H9 (cell line): ENCODE measurements around the gene SERPINA9. TPM values are rescaled to one million over a fixed set of nuclear protein-coding genes. Genes with fewer than 3 reads are reported as not detected.

ENCODE experiments used
- DNase-seq: peaks from one replicate; pipeline ENCODE4 v3.0.0-alpha.2; 2017
- H2AFZ ChIP-seq: one replicate; pipeline ENCODE4 v1.6.1; 2013; ENCODE audit warnings: mild to moderate bottlenecking, low read length, control low read depth, moderate library complexity
- H2AK5ac ChIP-seq: 2 replicates; pipeline ENCODE4 v1.6.1; 2013; ENCODE audit warnings: low read length, control low read depth, mixed read lengths; ENCODE audit not compliant: insufficient read length
- H2BK120ac ChIP-seq: one replicate; pipeline ENCODE4 v1.6.1; 2013; ENCODE audit warnings: low read depth, mild to moderate bottlenecking, low read length, control low read depth, inconsistent platforms; ENCODE audit not compliant: poor library complexity, severe bottlenecking
- H2BK12ac ChIP-seq: 2 replicates; pipeline ENCODE4 v1.6.1; 2013; ENCODE audit warnings: low read length, control low read depth, mixed read lengths, low read depth; ENCODE audit not compliant: insufficient read length
- H2BK15ac ChIP-seq: 2 replicates; pipeline ENCODE4 v1.6.1; 2013; ENCODE audit warnings: low read depth, low read length, control low read depth
- H2BK20ac ChIP-seq: one replicate; pipeline ENCODE4 v1.6.1; 2013; ENCODE audit warnings: low read depth, mild to moderate bottlenecking, low read length, control low read depth, inconsistent platforms; ENCODE audit not compliant: poor library complexity, severe bottlenecking
- H2BK5ac ChIP-seq: 2 replicates; pipeline ENCODE4 v1.6.1; 2013; ENCODE audit warnings: low read length, control low read depth, mixed read lengths; ENCODE audit not compliant: insufficient read length
- H3K14ac ChIP-seq: 2 replicates; pipeline ENCODE4 v1.6.1; 2013; ENCODE audit warnings: low read length, control low read depth; ENCODE audit not compliant: insufficient read depth
- H3K18ac ChIP-seq: 2 replicates; pipeline ENCODE4 v1.6.1; 2013; ENCODE audit warnings: low read depth, mild to moderate bottlenecking, mixed read lengths, low read length, control low read depth; ENCODE audit not compliant: insufficient read length
- H3K23ac ChIP-seq: 2 replicates; pipeline ENCODE4 v1.6.1; 2013; ENCODE audit warnings: low read length, control low read depth, mixed read lengths, low read depth; ENCODE audit not compliant: insufficient read length
- H3K23me2 ChIP-seq: 2 replicates; pipeline ENCODE4 v1.6.1; 2013; ENCODE audit warnings: low read depth, mild to moderate bottlenecking, mixed read lengths, low read length, control low read depth; ENCODE audit not compliant: insufficient read length, poor library complexity, severe bottlenecking
- H3K27ac ChIP-seq: 2 replicates; pipeline ENCODE4 v1.5.1; 2013; ENCODE audit warnings: low read length, control low read depth, mixed read lengths, low read depth; ENCODE audit not compliant: insufficient read length
- H3K27me3 ChIP-seq: 2 replicates; pipeline ENCODE4 v1.6.1; 2013; ENCODE audit warnings: low read length, control low read depth, inconsistent platforms; ENCODE audit not compliant: insufficient read depth
- H3K4ac ChIP-seq: 2 replicates; pipeline ENCODE4 v1.6.1; 2013; ENCODE audit warnings: low read depth, mild to moderate bottlenecking, control low read depth, inconsistent platforms, low read length, moderate library complexity
- H3K4me1 ChIP-seq: 2 replicates; pipeline ENCODE4 v1.6.1; 2013; ENCODE audit warnings: low read length, control low read depth, inconsistent platforms; ENCODE audit not compliant: insufficient read depth
- H3K4me2 ChIP-seq: 2 replicates; pipeline ENCODE4 v1.6.1; 2013; ENCODE audit warnings: low read length, control low read depth, mixed read lengths; ENCODE audit not compliant: insufficient read length, insufficient read depth
- H3K56ac ChIP-seq: 2 replicates; pipeline ENCODE4 v1.6.1; 2013; ENCODE audit warnings: low read depth, mild to moderate bottlenecking, mixed read lengths, low read length, control low read depth; ENCODE audit not compliant: insufficient read length
- H3K79me1 ChIP-seq: 2 replicates; pipeline ENCODE4 v1.6.1; 2013; ENCODE audit warnings: low read depth, mild to moderate bottlenecking, moderate library complexity, low read length, control low read depth, inconsistent platforms; ENCODE audit not compliant: insufficient read depth, poor library complexity, severe bottlenecking
- H3K79me2 ChIP-seq: 2 replicates; pipeline ENCODE4 v1.6.1; 2013; ENCODE audit warnings: low read length, control low read depth, inconsistent platforms; ENCODE audit not compliant: insufficient read depth
- H3K9ac ChIP-seq: 2 replicates; pipeline ENCODE4 v1.6.1; 2013; ENCODE audit warnings: low read length, control low read depth, mixed read lengths; ENCODE audit not compliant: insufficient read length; ENCODE audit errors: extremely low read depth
- H3K9me3 ChIP-seq: one replicate; pipeline ENCODE4 v1.6.1; 2013; ENCODE audit warnings: low read depth, low read length, inconsistent platforms; ENCODE audit not compliant: control insufficient read depth
- H3T11ph ChIP-seq: one replicate; pipeline ENCODE4 v1.6.1; 2013; ENCODE audit warnings: mild to moderate bottlenecking, low read length, control low read depth, inconsistent platforms
- H4K20me1 ChIP-seq: one replicate; pipeline ENCODE4 v1.6.1; 2013; ENCODE audit not compliant: control insufficient read depth, insufficient read length, insufficient read depth
- H4K5ac ChIP-seq: 2 replicates; pipeline ENCODE4 v1.6.1; 2013; ENCODE audit warnings: low read depth, mild to moderate bottlenecking, mixed read lengths, low read length, control low read depth; ENCODE audit not compliant: insufficient read length
- H4K8ac ChIP-seq: replicated peaks from 2 replicates; pipeline ENCODE4 v1.6.1; 2013; ENCODE audit warnings: low read length, control low read depth, mixed read lengths, low read depth; ENCODE audit not compliant: insufficient read length
- H4K91ac ChIP-seq: 2 replicates; pipeline ENCODE4 v1.6.1; 2013; ENCODE audit warnings: low read depth, mild to moderate bottlenecking, moderate library complexity, mixed read lengths, low read length, control low read depth; ENCODE audit not compliant: insufficient read length
- H3K27ac Mint-ChIP-seq, 3 experiments: 2 replicates in 2 of 3; 3 replicates in 1 of 3; pipeline ENCODE4 v1.8.0; 2020 to 2021; ENCODE audit warnings: mixed read lengths in 3 of 3, mild to moderate bottlenecking in 1 of 3, moderate library complexity in 1 of 3
- H3K27me3 Mint-ChIP-seq: 2 replicates; pipeline ENCODE4 v1.8.0; 2021; ENCODE audit warnings: low read depth, mild to moderate bottlenecking, moderate library complexity, mixed read lengths
- H3K36me3 Mint-ChIP-seq, 3 experiments: 2 replicates in 2 of 3; 3 replicates in 1 of 3; pipeline ENCODE4 v1.8.0; 2020 to 2021; ENCODE audit warnings: low read depth in 3 of 3, mixed read lengths in 3 of 3; ENCODE audit not compliant: insufficient read depth in 1 of 3
- H3K4me1 Mint-ChIP-seq, 2 experiments: 2 replicates each; pipeline ENCODE4 v1.8.0; 2020; ENCODE audit warnings: mixed read lengths in 2 of 2
- H3K4me3 Mint-ChIP-seq, 2 experiments: 2 replicates in 1 of 2; 3 replicates in 1 of 2; pipeline ENCODE4 v1.8.0; 2020 to 2021; ENCODE audit warnings: mild to moderate bottlenecking in 2 of 2, mixed read lengths in 2 of 2, moderate library complexity in 1 of 2
- H3K9me3 Mint-ChIP-seq, 2 experiments: 2 replicates in 1 of 2; 3 replicates in 1 of 2; pipeline ENCODE4 v1.8.0; 2020; ENCODE audit warnings: mild to moderate bottlenecking in 2 of 2, mixed read lengths in 2 of 2, moderate library complexity in 1 of 2
- CTCF ChIP-seq: fragments of 200-600 bp; sonication (generic); conservative IDR thresholded peaks from 3 replicates; pipeline ENCODE4 v1.8.0; 2021; ENCODE audit warnings: antibody characterized with exemption, mild to moderate bottlenecking
- WGBS: extraction: QIAGEN DNeasy Blood & Tissue Kit; methylation state at CpG from one replicate; pipeline ENCODE4 v1.1.7; 2013; ENCODE audit warnings: missing lambda C conversion rate, low lambda C conversion rate, mixed read lengths; ENCODE audit not compliant: insufficient read length; ENCODE audit errors: extremely low coverage; 5-methylcytosine and 5-hydroxymethylcytosine counted together
- total RNA-seq: library from RNA; stranded (reverse); gene quantifications from 2 replicates; pipeline ENCODE4 v1.2.1, GENCODE V29; 2021

The SERPINA9 gene
- total RNA-seq, 1 experiment from 2014 or later, result not detected

GRCh38 chr14:94469261-94469660 is 6.7 kb downstream of the SERPINA9 start:
- Histone ChIP-seq H4K91ac (no peak overlapping the region), H2BK12ac (no peak overlapping the region), H3K4me1 (no peaks in the 10 kb centered on the region), H3K18ac (no peak overlapping the region), H3T11ph (no peak overlapping the region), H4K5ac (no peak overlapping the region), H3K4ac (no peak overlapping the region), H2AK5ac (no peak overlapping the region), H2BK15ac (no peak overlapping the region), H4K8ac (no peak overlapping the region), H3K9me3 (no peaks in the 10 kb centered on the region), H3K9ac (no peak overlapping the region), H3K79me2 (no peaks in the 10 kb centered on the region), H2BK5ac (no peak overlapping the region), H4K20me1 (no peaks in the 10 kb centered on the region), H3K27ac (no peak overlapping the region), H2BK120ac (no peak overlapping the region), H3K27me3 (no peaks in the 10 kb centered on the region), H3K14ac (no peak overlapping the region), H3K23ac (no peak overlapping the region), H3K4me2 (no peak overlapping the region), H3K23me2 (no peaks in the 10 kb centered on the region), H2AFZ (no peak overlapping the region), H2BK20ac (no peak overlapping the region), H3K79me1 (no peaks in the 10 kb centered on the region), H3K56ac (no peak overlapping the region)
- no CpG with 5 or more reads among the region's 3 CpGs for WGBS
- peak; percentile 12 for DNase-seq
- Mint-ChIP-seq H3K36me3 (peaks cover 0 to 5% (median 0%) of the 10 kb centered on the region in 3 experiments; a peak in 2 of 7 replicates), H3K4me3 (no peak overlapping the region), H3K27me3 (peaks cover 17% of the 10 kb centered on the region), H3K27ac (no peak overlapping the region; a peak in 1 of 7 replicates), H3K9me3 (peaks cover 12% of the 10 kb centered on the region in 2 experiments), H3K4me1 (peaks cover 0 to under 1% of the 10 kb centered on the region in 2 experiments; a peak in 2 of 4 replicates)
- no peak for TF ChIP-seq CTCF
